K562 (cell line): ENCODE measurements around the gene ELP5. TPM values are rescaled to one million over a fixed set of nuclear protein-coding genes. Genes with fewer than 3 reads are reported as not detected.

Source experiments
- ARHGAP35 ChIP-seq: fragments of 450-650 bp; IDR thresholded peaks from 2 replicates; pipeline ENCODE4 v1.6.1; 2018; ENCODE audit not compliant: partially characterized antibody
- CHD4 ChIP-seq: fragments of 200-600 bp; sonication (generic); IDR thresholded peaks from 3 replicates; pipeline ENCODE4 v1.6.1; 2012; ENCODE audit warnings: low read depth, mild to moderate bottlenecking, mixed read lengths, low read length, inconsistent platforms; ENCODE audit not compliant: insufficient read depth, insufficient replicate concordance, poor library complexity, severe bottlenecking
- EGR1 ChIP-seq: fragments of 450-650 bp; conservative IDR thresholded peaks from 2 replicates; pipeline ENCODE4 v1.6.1; 2017; ENCODE audit warnings: mild to moderate bottlenecking
- FOXM1 ChIP-seq, 2 experiments: fragments of 450-650 bp in 1 of 2; sonication (generic) in 1 of 2; formaldehyde crosslinking in 1 of 2; IDR thresholded peaks; 2 replicates each; pipeline versions ENCODE4 v1.6.1 to v1.9.0; 2017 to 2022; ENCODE audit warnings: low read depth in 2 of 2, mild to moderate bottlenecking in 2 of 2, missing genetic modification reagents in 1 of 2, moderate library complexity in 1 of 2
- HOXB6 ChIP-seq: fragments of 250-450 bp; sonication (Bioruptor Pico); IDR thresholded peaks from 2 replicates; pipeline ENCODE4 v1.5.1; 2022; ENCODE audit warnings: mild to moderate bottlenecking, borderline replicate concordance
- NCOR1 ChIP-seq: fragments of 450-650 bp; IDR thresholded peaks from 2 replicates; pipeline ENCODE4 v1.6.1; 2016; ENCODE audit warnings: mild to moderate bottlenecking, moderate library complexity
- NFIX ChIP-seq: fragments of 250-450 bp; sonication (Bioruptor Pico); IDR thresholded peaks from 2 replicates; pipeline ENCODE4 v1.4.0; 2020; ENCODE audit warnings: low read depth, mild to moderate bottlenecking, moderate library complexity
- RERE ChIP-seq: sonication (generic); formaldehyde crosslinking; IDR thresholded peaks from 2 replicates; pipeline ENCODE4 v1.8.0; 2023; ENCODE audit warnings: missing genetic modification reagents, mild to moderate bottlenecking, borderline replicate concordance
- SREBF1 ChIP-seq: fragments of 150-350 bp; IDR thresholded peaks from 2 replicates; pipeline ENCODE4 v1.6.1; 2014; ENCODE audit warnings: antibody characterized with exemption, low read depth, low read length, borderline replicate concordance
- THRB ChIP-seq: fragments of 450-650 bp; formaldehyde crosslinking; conservative IDR thresholded peaks from 2 replicates; pipeline ENCODE4 v1.4.0; 2022; ENCODE audit warnings: mild to moderate bottlenecking, missing genetic modification characterization
- ZBTB43 ChIP-seq: sonication (generic); formaldehyde crosslinking; IDR thresholded peaks from 2 replicates; pipeline ENCODE4 v1.8.0; 2023; ENCODE audit warnings: mild to moderate bottlenecking, missing genetic modification reagents
- ZBTB5 ChIP-seq: fragments of 450-650 bp; IDR thresholded peaks from 2 replicates; pipeline ENCODE4 v1.6.1; 2017; ENCODE audit warnings: antibody characterized with exemption
- ZNF175 ChIP-seq: fragments of 200-800 bp; sonication (Bioruptor generic); IDR thresholded peaks from 2 replicates; pipeline ENCODE4 v1.6.1; 2016; ENCODE audit warnings: low read depth, mild to moderate bottlenecking, missing genetic modification characterization, missing compliant biosample characterization
- ZNF224 ChIP-seq: sonication (generic); formaldehyde crosslinking; IDR thresholded peaks from 2 replicates; pipeline ENCODE4 v1.8.0; 2022; ENCODE audit warnings: mild to moderate bottlenecking, missing genetic modification reagents
- ZNF274 ChIP-seq: IDR thresholded peaks from 2 replicates; pipeline ENCODE4 v1.6.1; 2011; ENCODE audit warnings: low read depth, mild to moderate bottlenecking, low read length, moderate library complexity, borderline replicate concordance
- ZNF778 ChIP-seq: fragments of 450-650 bp; formaldehyde crosslinking; IDR thresholded peaks from 2 replicates; pipeline ENCODE4 v1.4.0; 2020; ENCODE audit warnings: mild to moderate bottlenecking, moderate library complexity
- polyA plus RNA-seq, 8 experiments: library from polyadenylated mRNA; depleted of rRNA in 4 of 8; stranded (reverse) in 5 of 8; unstranded in 3 of 8; fragments of >200 nt; fragmentation: Nextera tagmentation in 2 of 8; fragmentation: Illumina TruSeq in 1 of 8; extraction: Ambion mirVana in 2 of 8; extraction: Trizol in 1 of 8; gene quantifications; 2 replicates each; pipeline versions ENCODE4 v1.2.1 to v1.2.3, GENCODE V29; 2011 to 2014; ENCODE audit warnings: inconsistent platforms in 1 of 8, missing spikeins in 1 of 8
- total RNA-seq, 7 experiments: library from RNA; depleted of rRNA in 6 of 7; stranded (reverse); fragments of >200 nt in 6 of 7; fragmentation: Illumina TruSeq in 2 of 7; extraction: Trizol in 2 of 7; gene quantifications; 2 replicates each; pipeline versions ENCODE4 v1.2.1 to v1.2.3, GENCODE V29; 2011 to 2021; ENCODE audit warnings: low replicate concordance in 1 of 7

ELP5 gene
- total and polyA plus RNA-seq, 9 of the 15 experiments (the other 6 are each of a cell fraction or from before 2014, with no cell fraction given): 25.7 to 77.9 (median 52.9) TPM

GRCh38 chr17:7234083-7234951, 17.7 kb upstream of the ELP5 start, which contains the start of gene DVL2 (continued):
- TF ChIP-seq RERE: no peak
- TF ChIP-seq EGR1: peak; percentile 87
- TF ChIP-seq NFIX (CRISPR knock-in tag): no peak
- no peak for TF ChIP-seq ZNF274
- TF ChIP-seq HOXB6 (CRISPR knock-in tag): peak; percentile 76; the same call in 1 of the 2 replicates
- peak; percentile 64 for TF ChIP-seq NCOR1
- TF ChIP-seq ZNF175 (CRISPR knock-in tag): no peak
- TF ChIP-seq FOXM1 (IDR thresholded peaks at IDR 0.05; ENCODE audit: low read depth): no peak
- no peak; the same call in 1 of the 2 replicates for TF ChIP-seq FOXM1 (CRISPR knock-in tag; IDR thresholded peaks at IDR 0.05; ENCODE audit: low read depth)
- TF ChIP-seq ZNF778 (CRISPR knock-in tag): no peak
- TF ChIP-seq CHD4: no peak
- peak; percentile 97 for TF ChIP-seq THRB
- no peak for TF ChIP-seq ARHGAP35
- TF ChIP-seq SREBF1: peak; percentile 88; the same call in 1 of the 2 replicates
- TF ChIP-seq ZBTB43 (CRISPR knock-in tag): no peak
- TF ChIP-seq ZBTB5: no peak
- TF ChIP-seq ZNF224 (CRISPR knock-in tag): no peak
